Pancreas (tissue), 10 donors: Measurements from ENCODE around the gene ANKRD44. TPM values are rescaled to one million over a fixed set of nuclear protein-coding genes. Genes with fewer than 3 reads are reported as not detected.

Experiments
- ATAC-seq, 4 donors: fragments of 200-7000 bp; cut with Tn5 transposase; one replicate each; pipeline versions ENCODE4 v1.8.0 to v1.9.1; 2020; ENCODE audit warnings: mild to moderate bottlenecking in 4 of 4, moderate library complexity in 4 of 4
- DNase-seq, 6 donors: peaks; one replicate each; pipeline ENCODE4 v3.0.0-alpha.2; 2020
- FAIRE-seq: peaks from 2 replicates; lab custom pipeline; 2012; peaks lifted over from hg19 to GRCh38; lab: Jason Lieb, UNC
- H3K27ac ChIP-seq, 4 donors: fragments of 200-600 bp; sonication (generic); 1 replicate in 3 of 4; 2 replicates in 1 of 4; pipeline versions ENCODE4 v1.5.0 to v1.8.0; 2020
- H3K27me3 ChIP-seq, 4 donors: fragments of 200-600 bp; one replicate each; pipeline ENCODE4 v1.8.0; 2021
- H3K36me3 ChIP-seq, 3 donors: fragments of 200-600 bp; sonication (generic) in 1 of 3; one replicate each; pipeline versions ENCODE4 v1.5.0 to v1.8.0; 2020 to 2021
- H3K4me1 ChIP-seq, 3 donors: fragments of 200-600 bp; one replicate each; pipeline ENCODE4 v1.8.0; 2021
- H3K4me3 ChIP-seq, 4 donors: fragments of 200-600 bp; sonication (generic) in 2 of 4; one replicate each; pipeline versions ENCODE4 v1.5.0 to v1.8.0; 2020 to 2021
- H3K9me3 ChIP-seq, 4 donors: fragments of 200-600 bp; one replicate each; pipeline ENCODE4 v1.8.0; 2021
- CTCF ChIP-seq, 4 donors: fragments of 200-600 bp; sonication (generic) in 3 of 4; IDR thresholded peaks; one replicate each; pipeline versions ENCODE4 v1.5.0 to v1.8.0; 2021; ENCODE audit warnings: antibody characterized with exemption in 4 of 4
- WGBS, 2 donors: extraction: QIAGEN DNeasy Blood & Tissue Kit; methylation state at CpG; one replicate each; pipeline ENCODE4 v1.1.7; 2013; 5-methylcytosine and 5-hydroxymethylcytosine counted together
- intact Hi-C, 3 donors: fragments of 100-400 bp; cut with DNase I; formaldehyde crosslinking; loops; one replicate each; pipeline versions ENCODE4 v1.11.1 to v1.14.2; 2022
- polyA plus RNA-seq, 2 donors: library from polyadenylated mRNA; stranded (reverse); fragments of 200-250 nt; gene quantifications; one replicate each; pipeline ENCODE4 v1.2.3, GENCODE V29; 2013
- total RNA-seq, 6 donors: library from RNA; stranded (reverse); fragmentation: NEBNext Ultra II Directional in 4 of 6; extraction: Animal tissue kit (Norgen Biotek cat#: 25700) in 4 of 6; gene quantifications; one replicate each; pipeline versions ENCODE4 v1.2.1 to v1.2.4, GENCODE V29; 2021 to 2023
- donor health status: healthy with polysubstance abuse.
- donor health status: DM: no; HTN: no; CAD: no; lungs with moderate emphysema.
- donor health status: DM: no; HTN: no; CAD: no.
- donor health status: control.
- donor health status: control.
- donor health status: Bipolar disorder and iron deficiency.
- donor health status: DM: yes; HTN: yes; CAD: no.
- donor health status: DM: no; HTN: no; CAD: no.
- donor health status: DM: no; HTN: no; CAD: no.
- donor health status: DM: yes; HTN: yes; CAD: no.

ANKRD44 gene
- total RNA-seq (10 to 100 TPM in 1 of 6 donors, 1 to 10 TPM in 5; 6.9 to 12.5 (median 8.5) TPM), polyA plus RNA-seq (1 to 10 TPM; 1.9 to 2.6 TPM)

- peak; percentile 91 to 97 (median 94) for ATAC-seq
- intact Hi-C loops: loop anchor here in 1 of 3 donors (10.0 kb wide), 1 partner anchor 116 kb away; no protein-coding TSS in a partner anchor
- no peaks in the 10 kb centered on the region for H3K36me3 ChIP-seq
- H3K4me1 ChIP-seq: peaks cover 6 to 22% (median 17%) of the 10 kb centered on the region in 3 donors
- no peaks in the 10 kb centered on the region for H3K27me3 ChIP-seq
- peak in 2 of 4 donors; percentile 7 to 21 for TF ChIP-seq CTCF (IDR thresholded peaks at IDR 0.05)
- DNase-seq: peak; percentile 90 to 96 (median 92)
- FAIRE-seq: no peak
- no peaks in the 10 kb centered on the region for H3K9me3 ChIP-seq
- H3K4me3 ChIP-seq: peak within 1 kb of the TSS; percentile 51 to 77 (median 72)
- peak within 1 kb of the TSS; percentile 60 to 89 (median 78) for H3K27ac ChIP-seq
- WGBS, 2 donors: 1% methylated on average over 34 to 102 of the region's 102 CpGs
These were observed at the start of gene ANKRD44 for GRCh38 chr2:197310271-197310985. TSS of gene ANKRD44 (minus strand) at chr2:197310780. CDS start at chr2:197310604, 176 bp downstream.

DNA sequence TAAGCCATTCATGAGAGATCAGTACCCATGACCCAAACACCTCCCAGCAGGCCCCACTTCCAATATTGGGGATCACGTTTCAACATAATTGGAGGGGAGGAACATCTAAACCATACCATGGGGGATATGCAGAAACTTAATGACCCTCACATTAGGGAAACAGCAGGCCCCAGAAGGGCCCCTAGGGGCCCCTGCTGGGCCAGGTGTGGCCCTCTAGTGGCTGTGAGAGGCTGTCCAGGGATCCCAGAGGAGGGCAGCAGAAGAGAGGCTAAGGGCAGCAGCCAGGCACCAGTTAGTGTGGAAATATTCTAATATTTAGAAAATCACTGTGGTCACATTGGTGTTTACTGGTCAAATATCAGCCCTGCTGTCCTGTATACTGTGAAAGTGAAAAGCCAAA lies 49.3 kb upstream of the ANKRD44 start:
- intact Hi-C loops: no loop called here
- DNase-seq (no peak), ATAC-seq (no peak), FAIRE-seq (no peak)
- Histone ChIP-seq H3K4me1 (no peaks in the 10 kb centered on the region), H3K9me3 (no peaks in the 10 kb centered on the region), H3K27me3 (no peaks in the 10 kb centered on the region), H3K4me3 (no peak overlapping the region), H3K36me3 (no peaks in the 10 kb centered on the region), H3K27ac (no peak overlapping the region)
- TF ChIP-seq CTCF (IDR thresholded peaks at IDR 0.05): no peak
- WGBS, 2 donors: 97 to 100% methylated on average over 1 of the region's 1 CpG

GRCh38 chr2:197358931-197359330 lies 48.4 kb upstream of the ANKRD44 start:
- ATAC-seq (no peak), DNase-seq (no peak), FAIRE-seq (no peak)
- Histone ChIP-seq H3K27ac (no peak overlapping the region), H3K36me3 (no peaks in the 10 kb centered on the region), H3K4me3 (no peak overlapping the region), H3K9me3 (no peaks in the 10 kb centered on the region), H3K4me1 (no peaks in the 10 kb centered on the region), H3K27me3 (no peaks in the 10 kb centered on the region)
- TF ChIP-seq CTCF (IDR thresholded peaks at IDR 0.05): no peak
- intact Hi-C loops: no loop called here
- 49 to 59% methylated on average over 2 of the region's 2 CpGs for WGBS, 2 donors

GRCh38 chr2:197357986-197358385 lies 47.4 kb upstream of the ANKRD44 start:
- Histone ChIP-seq H3K36me3 (no peaks in the 10 kb centered on the region), H3K4me1 (no peaks in the 10 kb centered on the region), H3K4me3 (no peak overlapping the region), H3K27me3 (no peaks in the 10 kb centered on the region), H3K9me3 (no peaks in the 10 kb centered on the region), H3K27ac (no peak overlapping the region)
- intact Hi-C loops: no loop called here
- DNase-seq: no peak
- ATAC-seq: no peak
- FAIRE-seq: no peak
- TF ChIP-seq CTCF (IDR thresholded peaks at IDR 0.05): no peak
- 63 to 68% methylated on average over 1 of the region's 1 CpG for WGBS, 2 donors

- intact Hi-C loops: no loop called here
- TF ChIP-seq CTCF (IDR thresholded peaks at IDR 0.05): peak in 1 of 4 donors; percentile 7
- Histone ChIP-seq H3K27me3 (no peaks in the 10 kb centered on the region), H3K27ac (no peak overlapping the region), H3K36me3 (no peaks in the 10 kb centered on the region), H3K4me3 (no peak overlapping the region), H3K9me3 (no peaks in the 10 kb centered on the region), H3K4me1 (no peaks in the 10 kb centered on the region)
- 78 to 80% methylated on average over 5 of the region's 5 CpGs for WGBS, 2 donors
- no peak for DNase-seq
- FAIRE-seq: no peak
- no peak for ATAC-seq
These were observed 45.6 kb upstream of the ANKRD44 start for GRCh38 chr2:197356136-197356535.
